ENCODE results near the gene SMAP2. TPM values are rescaled to one million over a fixed set of nuclear protein-coding genes. Genes with fewer than 3 reads are reported as not detected.

SMAP2 gene
- total RNA-seq, 2 donors from 2014 or later, result 17.9 to 25.6 TPM

DNA sequence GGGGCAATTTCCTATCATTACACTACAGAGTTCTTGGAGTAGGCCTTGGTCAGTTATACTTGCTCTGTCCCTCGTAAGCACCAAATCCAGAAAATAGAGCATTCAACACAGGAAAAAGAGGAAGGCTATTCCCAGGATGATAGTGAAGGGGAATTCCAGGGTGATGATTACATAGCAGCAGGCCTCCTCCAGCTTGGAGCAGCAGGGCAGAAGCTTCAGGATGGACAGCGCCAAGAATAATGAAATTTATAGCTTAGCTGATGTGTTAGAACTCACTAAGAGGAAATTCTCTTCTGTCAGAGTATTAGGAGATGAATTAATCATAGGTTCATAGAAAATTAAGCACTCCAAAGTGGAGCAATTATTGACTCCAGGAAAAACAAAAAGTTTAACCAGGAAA lies 10.8 kb upstream of the SMAP2 start:
- no peak for DNase-seq
- peak; percentile 38 to 69 for ATAC-seq
- intact Hi-C loops (cut with DNase I), result no loop called here

DNA sequence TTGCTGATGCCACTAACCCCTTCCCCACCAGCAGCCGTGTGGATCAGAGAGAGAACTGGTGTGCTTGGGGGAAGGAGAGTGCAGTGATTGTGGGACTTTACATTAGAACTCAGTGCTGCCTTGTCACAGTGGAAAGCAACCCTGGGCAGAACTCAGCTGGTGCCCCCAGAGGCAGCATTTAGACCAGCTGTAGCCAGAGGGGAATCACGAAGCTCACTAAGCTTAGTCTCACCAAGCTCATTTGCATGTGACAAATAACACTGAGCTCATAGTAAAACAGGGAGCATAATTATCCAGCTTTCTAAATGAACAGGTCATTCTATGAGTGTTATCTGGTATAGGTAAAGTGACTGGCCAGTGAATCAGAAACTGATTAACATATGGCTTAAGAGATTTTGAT lies 9.8 kb upstream of the SMAP2 start:
- DNase-seq (no peak), ATAC-seq (no peak)
- intact Hi-C loops (cut with DNase I), result no loop called here

DNA sequence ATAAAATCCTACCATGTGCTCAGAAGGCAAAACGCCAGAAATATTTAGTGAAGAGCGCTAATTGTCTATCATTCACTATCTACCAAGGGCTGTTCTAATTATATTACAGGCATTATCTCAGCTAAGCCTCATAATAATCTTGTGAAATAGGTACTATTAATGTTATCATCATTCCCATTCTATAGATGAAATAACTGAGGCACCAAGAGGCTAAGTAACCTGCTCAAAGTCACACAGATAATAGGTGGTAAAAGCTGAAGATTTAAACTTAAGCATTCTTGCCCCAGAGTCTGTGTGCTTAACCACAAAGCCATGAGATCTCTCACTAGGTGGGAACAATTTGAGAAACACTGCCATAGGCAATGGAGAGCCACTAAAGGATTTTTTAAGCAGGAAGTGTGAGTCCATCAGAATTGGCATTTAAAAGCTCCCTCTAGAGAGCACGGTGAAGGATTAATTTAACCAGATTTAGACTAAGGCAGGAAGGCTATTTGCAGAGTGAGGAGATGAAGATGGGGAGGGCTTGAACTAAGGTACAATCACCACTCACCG lies 1.7 kb upstream of the SMAP2 start:
- intact Hi-C loops (cut with DNase I), result no loop called here
- no peak for ATAC-seq
- no peak for DNase-seq

DNA sequence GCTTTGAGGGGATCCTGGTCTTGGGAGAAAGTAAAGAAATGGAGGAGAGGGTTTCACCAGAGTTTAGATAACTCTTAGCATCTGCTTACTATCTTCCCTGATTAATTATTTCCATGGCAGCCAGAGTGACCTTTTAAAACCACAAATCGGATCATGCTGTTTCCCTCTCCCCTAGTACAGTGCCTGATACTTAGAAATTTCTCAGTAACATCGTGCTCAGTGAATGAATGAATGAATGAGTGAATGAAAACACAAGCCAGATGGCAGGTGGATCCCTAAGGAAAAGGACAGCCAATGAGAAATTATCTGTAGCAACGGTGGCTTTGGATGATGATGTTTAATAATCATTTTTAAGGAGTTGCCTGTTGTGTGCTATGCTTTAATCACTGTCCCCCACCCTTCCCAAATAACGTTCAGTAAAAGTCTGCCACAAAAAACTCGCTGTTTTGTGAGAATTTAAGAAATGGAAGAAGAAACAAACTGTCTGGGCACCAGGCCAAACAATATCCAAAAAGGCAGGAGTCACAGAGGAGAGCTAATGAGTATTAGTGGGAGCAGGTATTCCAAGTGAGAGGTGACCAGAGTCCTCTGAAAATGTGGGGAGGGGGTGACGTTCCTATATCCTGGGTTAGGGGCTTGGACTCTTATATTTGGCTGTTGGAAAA lies 737 bp upstream of the SMAP2 start:
- ATAC-seq (no peak), DNase-seq (no peak)
- intact Hi-C loops (cut with DNase I), result no loop called here

DNA sequence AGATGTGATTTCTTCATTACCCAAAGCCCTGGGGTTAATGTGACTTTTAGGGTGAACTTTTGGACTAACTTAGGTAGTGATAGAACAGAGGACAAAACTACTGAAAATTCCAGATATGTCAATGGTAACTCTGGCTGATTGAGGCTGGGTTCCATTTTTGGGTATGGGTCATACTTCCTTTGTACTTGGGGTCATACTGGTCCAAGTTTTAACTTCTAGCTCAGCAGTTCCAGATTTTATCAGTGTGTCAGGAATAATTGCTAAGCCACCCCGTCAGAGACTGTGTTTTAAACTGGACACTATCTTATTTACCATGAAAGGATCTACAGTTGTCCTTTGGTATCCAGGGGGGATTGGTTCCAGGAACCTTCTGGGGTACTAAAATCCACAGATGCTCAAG lies 4.0 kb downstream of the SMAP2 start:
- intact Hi-C loops (cut with DNase I), result no loop called here
- ATAC-seq, result no peak
- DNase-seq, result no peak

DNA sequence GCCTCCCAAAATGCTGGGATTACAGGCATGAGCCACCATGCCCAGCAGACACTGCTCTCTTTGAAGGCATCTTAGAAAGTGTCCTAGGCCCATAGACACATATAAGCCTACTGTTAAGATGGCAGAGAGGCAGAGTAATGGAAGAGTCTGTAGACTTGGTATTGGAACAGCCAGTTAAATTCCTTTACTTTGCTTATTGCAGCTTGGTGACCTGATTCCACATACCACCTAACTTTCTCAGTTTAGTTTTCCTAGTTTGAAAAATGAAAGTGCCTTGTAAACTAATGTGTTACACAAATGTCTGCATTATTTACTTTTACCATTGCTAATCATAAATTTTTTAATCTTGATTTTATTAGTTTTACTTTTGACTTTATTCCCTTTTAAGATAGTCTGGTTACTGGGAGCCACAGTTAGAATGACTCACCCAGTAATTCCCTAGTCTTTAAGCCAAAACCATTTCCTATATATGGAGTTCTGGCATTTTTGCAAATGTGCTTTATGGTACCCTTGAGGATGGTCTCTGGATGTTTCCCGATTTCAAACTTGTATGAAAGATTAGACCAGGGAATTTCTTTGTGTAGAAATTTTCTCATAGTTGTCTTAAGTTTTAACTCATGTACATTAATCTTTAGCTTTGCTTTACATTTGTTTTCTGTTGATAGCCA lies 6.4 kb downstream of the SMAP2 start:
- intact Hi-C loops (cut with DNase I), result no loop called here
- DNase-seq, result no peak
- no peak for ATAC-seq

DNA sequence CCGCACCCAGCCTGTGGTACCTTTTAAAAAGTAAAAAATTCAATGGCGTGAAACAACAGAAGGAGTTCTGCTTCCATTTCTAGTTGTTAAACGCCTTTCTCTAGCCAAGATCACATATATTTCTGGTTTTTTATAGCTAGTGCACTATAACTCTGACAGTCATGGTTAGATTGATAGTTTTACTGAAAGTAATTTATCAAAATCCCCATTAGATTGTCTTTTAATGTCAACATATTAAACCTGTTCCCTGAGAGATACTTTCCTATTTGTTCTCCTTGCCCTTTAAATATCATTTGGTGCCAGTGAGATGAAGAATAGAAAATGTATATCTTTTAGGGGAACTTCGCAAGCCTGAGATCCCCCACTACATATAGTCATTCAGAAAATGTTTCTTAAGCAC lies 7.3 kb downstream of the SMAP2 start:
- intact Hi-C loops (cut with DNase I), result no loop called here
- DNase-seq (no peak), ATAC-seq (no peak)

DNA sequence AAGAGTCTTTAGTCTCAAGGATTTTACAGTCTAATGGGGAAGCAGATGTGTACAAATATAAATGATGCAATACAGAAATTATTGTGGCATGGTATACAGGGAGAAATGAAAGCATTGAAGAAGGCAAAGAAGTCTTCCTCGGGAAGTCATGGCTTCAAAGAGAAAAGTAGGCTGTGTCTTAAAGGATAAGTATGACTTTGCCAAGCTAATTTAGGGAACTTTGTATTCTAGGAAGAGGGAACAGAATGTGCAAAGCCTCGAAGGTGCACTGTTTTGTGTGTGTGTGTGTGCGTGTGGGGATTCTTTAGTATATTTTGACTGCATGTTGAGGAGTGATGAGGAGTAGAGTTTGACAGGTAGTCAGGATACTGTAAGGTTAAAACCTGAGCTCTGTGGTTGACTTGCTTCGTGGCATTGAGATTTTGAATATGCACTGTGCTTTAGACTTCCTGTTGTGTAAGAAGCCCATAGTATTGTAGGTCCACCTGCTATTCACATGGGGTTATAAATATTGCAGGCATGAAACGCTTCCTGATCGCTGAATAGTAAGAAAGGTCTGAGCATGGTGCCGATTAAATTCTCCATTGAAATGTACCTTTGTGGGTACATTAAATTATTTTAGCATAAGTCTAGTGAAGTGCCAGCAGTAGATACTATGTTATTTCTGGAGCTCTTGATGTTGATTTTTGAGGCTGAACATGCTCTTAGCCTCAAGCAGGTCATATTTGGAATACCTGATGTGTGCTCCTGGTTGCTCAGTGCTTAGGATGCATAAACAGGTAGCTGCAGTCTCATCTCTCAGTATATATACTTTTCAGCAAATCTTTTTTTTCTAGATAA lies 8.0 kb downstream of the SMAP2 start:
- DNase-seq, result no peak
- peak; percentile 16 for ATAC-seq
- intact Hi-C loops (cut with DNase I), result no loop called here

DNA sequence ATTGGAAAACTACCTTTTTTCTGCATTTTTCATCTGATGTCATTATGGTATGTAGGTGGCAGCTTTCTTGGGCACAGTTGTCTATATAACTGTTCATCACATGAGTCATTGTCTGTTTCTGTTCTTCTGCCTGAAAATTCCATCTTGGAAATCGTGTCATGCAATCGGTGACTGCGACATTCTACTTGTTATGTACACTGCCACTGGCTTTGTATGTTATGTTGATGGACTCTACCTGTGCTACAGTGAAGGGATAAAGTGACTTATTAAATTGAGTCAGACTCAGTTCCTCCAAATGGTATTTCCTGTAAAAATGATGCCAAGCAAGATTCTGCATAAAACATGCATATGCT lies 8.6 kb downstream of the SMAP2 start:
- DNase-seq (no peak), ATAC-seq (no peak)
- intact Hi-C loops (cut with DNase I), result no loop called here

DNA sequence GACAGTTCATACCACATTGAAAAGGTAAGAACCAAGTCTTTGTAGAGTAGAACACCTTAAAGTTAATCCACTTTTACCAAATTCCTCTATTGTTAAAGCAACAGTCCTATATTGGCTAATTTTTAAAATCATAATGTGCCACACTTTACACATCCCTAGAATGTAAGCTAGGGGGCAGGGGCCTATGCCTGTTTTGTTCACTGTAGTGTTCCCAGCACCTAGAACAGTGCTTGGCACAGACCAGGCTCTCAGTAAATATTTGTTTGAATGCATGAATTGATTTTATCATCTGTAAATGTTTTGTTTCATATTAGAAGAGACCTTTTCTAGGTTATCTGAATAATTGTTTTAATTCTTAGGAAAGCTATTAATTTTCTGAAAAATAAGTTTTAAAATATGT lies 9.1 kb downstream of the SMAP2 start:
- no peak for ATAC-seq
- intact Hi-C loops (cut with DNase I), result no loop called here
- no peak for DNase-seq

DNA sequence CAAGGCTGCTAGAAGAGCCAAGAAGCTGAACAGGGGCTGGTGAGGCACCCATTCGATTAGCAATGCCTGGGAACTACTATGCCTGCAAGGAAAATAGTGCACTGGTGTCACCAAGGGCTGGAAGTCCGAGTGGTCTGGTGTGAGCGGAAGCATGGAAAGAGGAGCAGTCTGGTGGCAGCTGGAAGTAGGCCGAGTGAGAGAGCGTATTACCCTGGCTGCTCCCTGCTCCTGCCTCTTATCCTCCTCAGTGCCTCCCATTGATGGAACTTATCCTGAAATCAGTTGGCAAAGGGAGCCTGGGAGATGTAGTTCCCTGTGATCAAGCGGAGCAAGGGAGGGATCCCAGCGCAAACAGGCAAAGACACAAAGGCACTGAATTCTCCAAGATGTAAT lies 9.6 kb downstream of the SMAP2 start:
- intact Hi-C loops (cut with DNase I), result no loop called here
- peak in 1 of 2 donors; percentile 49 for ATAC-seq
- DNase-seq, result no peak

DNA sequence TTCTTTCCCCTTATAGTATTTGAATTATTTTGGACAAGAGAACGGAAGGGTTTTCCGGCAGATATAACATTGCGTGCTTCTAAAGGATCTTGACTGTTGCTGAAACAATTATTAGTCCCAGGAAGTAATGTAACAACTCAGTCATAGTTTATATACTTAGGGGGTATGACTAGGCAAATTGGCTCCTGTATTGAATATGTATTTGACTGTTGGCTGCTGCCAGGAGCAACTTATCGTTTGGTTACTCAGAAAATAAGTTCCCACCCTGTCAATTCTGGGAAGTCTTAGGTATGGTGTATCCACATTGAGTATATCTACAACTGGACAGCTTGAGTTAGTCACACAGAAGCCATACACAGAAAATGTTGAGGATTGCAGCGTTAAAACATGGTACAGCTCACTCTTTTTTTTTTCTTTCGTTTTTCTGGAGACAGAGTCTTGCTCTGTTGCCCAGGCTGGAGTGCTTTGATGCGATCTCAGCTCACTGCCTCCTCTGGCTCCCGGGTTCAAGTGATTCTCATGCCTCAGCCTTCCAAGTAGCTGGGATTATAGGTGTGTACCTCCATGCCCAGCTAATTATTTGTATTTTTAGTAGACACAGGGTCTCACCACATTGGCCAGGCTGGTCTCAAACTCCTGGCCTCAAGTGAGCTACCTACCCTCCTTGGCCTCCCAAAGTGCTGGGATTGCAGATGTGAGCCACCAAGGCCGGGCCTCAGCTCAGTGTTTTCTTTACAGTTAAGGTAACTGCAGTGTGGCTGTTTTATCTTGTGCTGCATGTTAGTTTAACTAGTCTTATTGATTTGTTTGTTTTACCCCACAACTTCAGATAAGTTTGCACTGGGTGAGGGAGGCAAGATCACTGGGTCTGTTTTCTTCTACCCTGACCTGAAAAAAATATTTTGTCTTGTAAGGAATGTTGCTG lies 10.2 kb downstream of the SMAP2 start:
- intact Hi-C loops (cut with DNase I), result no loop called here
- ATAC-seq, result no peak
- no peak for DNase-seq

DNA sequence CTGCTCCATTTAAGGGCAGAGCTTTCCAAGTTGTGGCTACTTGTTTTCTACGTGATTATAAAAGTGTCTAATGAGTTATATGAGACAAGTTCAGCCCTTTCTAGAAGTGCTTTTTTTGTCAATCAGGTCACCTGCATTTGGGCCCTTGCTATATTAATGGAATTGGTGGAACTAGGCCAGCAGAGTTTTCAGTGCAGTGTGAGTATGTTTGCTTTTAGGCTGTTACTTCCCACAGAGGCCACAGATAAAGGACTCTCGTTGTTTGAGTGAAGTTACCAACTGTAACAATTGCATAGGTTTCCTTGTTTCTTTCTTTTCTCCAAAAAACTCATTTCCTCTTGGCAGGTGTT lies 10.9 kb downstream of the SMAP2 start:
- DNase-seq (no peak), ATAC-seq (no peak)
- intact Hi-C loops (cut with DNase I), result no loop called here

DNA sequence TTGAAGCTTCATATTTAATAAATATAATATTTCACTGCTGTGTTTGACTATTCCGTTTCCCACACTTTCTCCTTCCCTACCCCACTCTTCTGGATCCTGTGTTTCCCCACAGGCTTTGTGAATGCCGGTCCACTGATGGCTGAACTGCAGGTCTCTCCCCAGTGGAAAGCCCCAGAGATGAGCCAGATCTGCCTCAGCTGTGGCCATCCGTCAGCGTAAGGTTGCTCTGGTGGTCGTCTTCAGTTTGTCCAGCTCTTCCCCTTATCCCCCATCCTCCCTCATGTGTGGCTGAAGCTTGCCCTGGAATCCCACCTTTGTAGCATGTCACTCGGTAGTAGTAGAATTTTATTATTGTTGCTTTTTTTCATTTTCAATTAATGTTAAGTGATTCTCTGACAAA lies 11.4 kb downstream of the SMAP2 start:
- DNase-seq, result no peak
- intact Hi-C loops (cut with DNase I), result no loop called here
- ATAC-seq, result no peak

DNA sequence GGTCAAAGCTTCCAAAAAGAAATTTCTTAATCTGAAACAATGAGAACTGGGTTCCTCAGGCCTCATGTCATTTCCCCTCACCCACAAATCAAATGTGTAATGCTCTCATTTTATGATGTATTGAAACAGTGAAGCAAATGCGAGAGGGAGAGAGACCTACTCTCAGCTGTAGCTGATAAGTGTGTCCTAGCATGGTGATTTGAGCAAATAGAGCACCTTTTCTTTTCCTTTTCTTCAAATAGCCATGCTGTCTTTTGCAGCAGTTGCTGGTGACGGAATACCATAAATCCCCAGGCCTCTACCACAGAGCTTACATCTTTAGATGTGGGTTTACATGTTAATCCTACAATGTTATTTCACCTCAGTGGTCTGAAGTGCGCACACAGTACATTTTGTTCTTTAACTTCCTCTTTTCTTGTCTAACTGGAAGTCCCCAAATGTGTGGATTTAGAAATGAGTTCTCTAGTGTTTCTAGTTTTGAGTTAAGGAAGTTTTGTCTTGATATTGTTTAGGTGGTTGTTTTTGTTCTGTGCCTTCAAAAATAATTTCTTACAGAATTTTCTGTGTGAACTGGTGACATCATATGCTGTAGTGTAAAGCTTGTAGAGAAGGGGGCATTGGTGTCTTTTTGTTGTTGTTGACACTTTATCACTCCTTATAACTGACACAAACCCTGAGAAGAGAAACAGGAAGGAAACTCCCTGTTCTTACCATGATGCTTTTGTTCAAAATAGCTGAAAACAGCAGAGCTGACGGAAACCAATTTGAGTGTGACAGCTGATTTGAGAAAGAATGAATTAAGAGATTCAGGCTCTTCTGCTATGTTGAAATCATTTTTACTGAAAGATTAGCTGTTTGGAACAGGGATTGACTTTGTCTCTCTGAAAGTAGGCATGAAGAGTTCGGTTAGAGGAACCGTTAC lies 12.2 kb downstream of the SMAP2 start:
- intact Hi-C loops (cut with DNase I), result no loop called here
- DNase-seq (no peak), ATAC-seq (peak; percentile 48 to 62)

DNA sequence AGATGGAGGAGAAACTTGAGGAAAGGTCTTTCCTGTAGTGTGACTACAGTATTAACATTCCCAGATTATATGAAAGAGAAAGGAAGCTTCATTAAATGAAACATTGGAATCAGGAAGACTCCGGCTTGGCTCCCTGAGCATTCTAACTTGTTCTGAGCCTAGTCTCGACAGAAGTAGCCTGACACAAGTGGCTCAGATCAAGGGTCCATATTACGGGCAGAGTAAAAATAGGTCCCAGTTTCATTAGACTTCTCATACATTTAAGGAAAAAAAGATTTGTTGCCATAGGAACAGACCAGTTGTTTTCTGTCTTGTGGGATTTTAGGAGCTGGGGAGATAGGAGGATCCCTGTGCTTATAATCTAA lies 12.8 kb downstream of the SMAP2 start:
- DNase-seq (no peak), ATAC-seq (no peak)
- intact Hi-C loops (cut with DNase I), result no loop called here

DNA sequence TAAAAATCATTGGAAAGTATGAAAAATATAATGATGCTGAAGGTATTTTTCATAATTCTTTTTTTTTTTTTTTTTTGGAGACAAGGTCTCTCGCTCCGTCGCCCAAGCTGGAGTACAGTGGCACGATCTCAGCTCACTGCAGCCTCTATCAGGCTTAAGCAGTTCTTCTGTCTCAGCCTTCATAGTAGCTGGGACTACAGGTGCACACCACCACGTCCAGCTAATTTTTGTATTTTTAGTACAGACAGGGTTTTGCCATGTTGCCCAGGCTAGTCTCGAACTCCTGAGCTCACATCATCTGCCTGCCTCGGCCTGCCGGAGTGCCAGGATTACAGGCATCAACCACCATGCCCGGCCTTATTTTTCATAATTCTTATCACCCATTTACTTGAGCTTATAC lies 13.3 kb downstream of the SMAP2 start:
- no peak for DNase-seq
- no peak for ATAC-seq
- intact Hi-C loops (cut with DNase I), result no loop called here
